SHP77 treated with DMSO at 0.1 percent for 48 hours (cell line): ENCODE data around the gene ATP9A.
"Not testable (repeated sequence)": the region's sequence is repeated elsewhere in the genome, so short reads cannot be mapped to it uniquely, and the experiment has no call there.

Experiments
- DNase-seq: peaks from one replicate; lab custom pipeline; 2025; lab: John Stamatoyannopoulos, UW

The ATP9A gene

GRCh38 chr20:51723026-51723425 is 45.2 kb downstream of the ATP9A start:
- DNase-seq: not testable (repeated sequence)

- DNase-seq: not testable (repeated sequence)
Observed at GRCh38 chr20:51722246-51722645, 45.9 kb downstream of the ATP9A start.

- no peak for DNase-seq
Observed at GRCh38 chr20:51720854-51721253, 47.3 kb downstream of the ATP9A start.

GRCh38 chr20:51720384-51720783 is 47.8 kb downstream of the ATP9A start:
- DNase-seq: no peak

GRCh38 chr20:51715856-51716185 is 52.4 kb downstream of the ATP9A start:
- DNase-seq: no peak

GRCh38 chr20:51715163-51715855 is 52.9 kb downstream of the ATP9A start:
- no peak for DNase-seq

- DNase-seq: no peak
Observed at GRCh38 chr20:51713213-51713598, 55.0 kb downstream of the ATP9A start.

- DNase-seq: no peak
Observed at GRCh38 chr20:51712501-51713212, 55.5 kb downstream of the ATP9A start.

GRCh38 chr20:51711426-51711825 is 56.8 kb downstream of the ATP9A start:
- no peak for DNase-seq

- DNase-seq: no peak
Observed at GRCh38 chr20:51710361-51710894, 57.8 kb downstream of the ATP9A start.

- no peak for DNase-seq
Observed at GRCh38 chr20:51705400-51705799, 62.8 kb downstream of the ATP9A start.

GRCh38 chr20:51703400-51704287 is 64.5 kb downstream of the ATP9A start:
- no peak for DNase-seq

GRCh38 chr20:51702556-51702955 is 65.6 kb downstream of the ATP9A start:
- DNase-seq: no peak

- DNase-seq: no peak
Observed at GRCh38 chr20:51700809-51701285, 67.3 kb downstream of the ATP9A start.

GRCh38 chr20:51698252-51698651 is 69.9 kb downstream of the ATP9A start:
- no peak for DNase-seq

GRCh38 chr20:51697096-51697826 is 70.9 kb downstream of the ATP9A start:
- no peak for DNase-seq

- DNase-seq: no peak
Observed at GRCh38 chr20:51696304-51697071, 71.7 kb downstream of the ATP9A start.

- no peak for DNase-seq
Observed at GRCh38 chr20:51695574-51696303, 72.5 kb downstream of the ATP9A start.

GRCh38 chr20:51692806-51693400 is 75.3 kb downstream of the ATP9A start:
- DNase-seq: no peak

- no peak for DNase-seq
Observed at GRCh38 chr20:51691703-51692102, 76.5 kb downstream of the ATP9A start.
